ENCODE data around the gene GLCE. TPM values are rescaled to one million over a fixed set of nuclear protein-coding genes. Genes with fewer than 3 reads are reported as not detected.

Gene GLCE
- total and polyA plus RNA-seq, 4 donors, result 6.8 to 26.3 (median 13.7) TPM

- TF ChIP-seq REST (IDR thresholded peaks at IDR 0.05) (no peak), FOXA1 (IDR thresholded peaks at IDR 0.05) (no peak), HNF4A (conservative IDR thresholded peaks at IDR 0.05) (no peak), EGR1 (IDR thresholded peaks at IDR 0.05; ENCODE audit: low read depth in 2 of 2) (no peak), JUND (IDR thresholded peaks at IDR 0.05) (no peak), RAD21 (IDR thresholded peaks at IDR 0.05) (no peak), TAF1 (conservative IDR thresholded peaks at IDR 0.05) (no peak), RXRA (IDR thresholded peaks at IDR 0.05) (no peak), NR2F2 (IDR thresholded peaks at IDR 0.05) (no peak), ATF3 (IDR thresholded peaks at IDR 0.05) (no peak), SP1 (IDR thresholded peaks at IDR 0.05) (no peak), FOXA2 (IDR thresholded peaks at IDR 0.05) (no peak), GABPA (IDR thresholded peaks at IDR 0.05 in 1 of 2, conservative IDR thresholded peaks at IDR 0.05 in 1 of 2) (no peak), HNF4G (IDR thresholded peaks at IDR 0.05) (no peak)
Measured at GRCh38 chr15:69232765-69233164, 72.3 kb downstream of the GLCE start (continued).

- TF ChIP-seq CTCF (IDR thresholded peaks at IDR 0.05; ENCODE audit: low read depth, low read length, missing input control) (no peak), ATF3 (IDR thresholded peaks at IDR 0.05) (no peak), REST (IDR thresholded peaks at IDR 0.05) (no peak), RAD21 (IDR thresholded peaks at IDR 0.05) (no peak), HNF4A (conservative IDR thresholded peaks at IDR 0.05) (no peak)
- Histone ChIP-seq H3K27ac (ENCODE audit: low read depth in 1 of 2, low read length in 2 of 2) (no peak overlapping the region), H3K27me3 (ENCODE audit: control insufficient read depth in 4 of 4, insufficient read depth in 4 of 4, low read length in 3 of 4) (no peaks in the 10 kb centered on the region), H3K9ac (ENCODE audit: low read depth in 1 of 2, low read length in 2 of 2) (no peak overlapping the region), H3K4me1 (ENCODE audit: control insufficient read depth in 4 of 4, insufficient read depth in 4 of 4, low read length in 3 of 4) (peaks cover 0 to 2% (median 0%) of the 10 kb centered on the region in 4 donors), H3K9me3 (ENCODE audit: control insufficient read depth in 4 of 4, low read length in 3 of 4) (no peaks in the 10 kb centered on the region), H3K36me3 (ENCODE audit: control insufficient read depth in 4 of 4, insufficient read depth in 3 of 4, low read depth in 1 of 4, low read length in 3 of 4) (no peaks in the 10 kb centered on the region), H3K4me3 (ENCODE audit: low read depth in 1 of 3, low read length in 3 of 3) (no peak overlapping the region)
- no peak for DNase-seq (ENCODE audit: low spot score)
Measured at GRCh38 chr15:69234676-69235075, 74.2 kb downstream of the GLCE start.

All from liver (tissue), 9 donors.